ENCODE measurements around the gene TUT1.

- TF ChIP-seq POLR2AphosphoS5 (IDR thresholded peaks at IDR 0.05) (no peak), POLR2A (IDR thresholded peaks at IDR 0.05) (no peak)
Observed at GRCh38 chr11:62536301-62536957, 54.9 kb downstream of the TUT1 start.

All from upper lobe of left lung (tissue), 4 donors.